ENCODE results near the gene ATF5. TPM values are rescaled to one million over a fixed set of nuclear protein-coding genes. Genes with fewer than 3 reads are reported as not detected.
A peak's percentile ranks its signal among the peaks of the same experiment; 100 is the strongest.
"Not testable (repeated sequence)": the region's sequence is repeated elsewhere in the genome, so short reads cannot be mapped to it uniquely, and the experiment has no call there.

ATF5 gene
- total RNA-seq, 1 experiment from 2014 or later: 19.2 TPM

DNA sequence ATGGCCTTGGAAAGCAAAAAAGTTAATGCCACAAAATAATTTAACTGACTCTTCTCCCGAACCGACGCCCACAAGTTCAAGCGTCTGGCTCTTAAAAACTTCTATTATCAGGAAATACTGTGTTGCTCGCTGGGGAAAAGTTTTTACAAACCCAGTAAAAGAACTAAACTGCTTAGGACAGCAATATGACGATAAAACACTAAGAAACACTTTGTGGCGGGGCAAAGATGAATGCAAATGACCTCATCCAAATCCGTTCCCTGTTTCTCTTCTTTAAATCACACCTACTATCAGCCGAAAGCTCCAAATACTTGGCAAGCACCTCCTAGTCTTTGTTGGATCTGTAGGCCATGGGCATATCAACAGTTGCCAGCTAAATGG, 27.1 kb downstream of the ATF5 start:
- ChIA-PET CTCF (no interaction called here), POLR2A (ENCODE audit: unreplicated experiment) (no interaction called here)
- Histone ChIP-seq H3K79me2 (ENCODE audit: low read depth) (no peaks in the 10 kb centered on the region), H3K9me3 (ENCODE audit: insufficient read depth, low read depth) (no peaks in the 10 kb centered on the region), H3K9me2 (ENCODE audit: insufficient read depth) (no peaks in the 10 kb centered on the region), H3K4me2 (no peak overlapping the region), H3F3A (ENCODE audit: insufficient read depth, low read depth) (peaks cover 16% of the 10 kb centered on the region), H3K27ac (no peak overlapping the region), H3K27me3 (ENCODE audit: insufficient read depth, low read depth) (peaks cover 10% of the 10 kb centered on the region), H4K20me1 (ENCODE audit: insufficient read depth) (no peaks in the 10 kb centered on the region), H3K36me3 (ENCODE audit: low read depth) (no peaks in the 10 kb centered on the region), H2AFZ (no peak overlapping the region), H3K4me1 (replicated peaks; ENCODE audit: insufficient read depth) (peaks cover 36% of the 10 kb centered on the region), H3K4me3 (no peak overlapping the region)
- BruUV-seq (replicated peaks): no TSS peak
- DNase-seq: no peak
- TF ChIP-seq EZH2 (IDR thresholded peaks at IDR 0.05; ENCODE audit: low read depth): no peak
- TF ChIP-seq, protein P1, sequence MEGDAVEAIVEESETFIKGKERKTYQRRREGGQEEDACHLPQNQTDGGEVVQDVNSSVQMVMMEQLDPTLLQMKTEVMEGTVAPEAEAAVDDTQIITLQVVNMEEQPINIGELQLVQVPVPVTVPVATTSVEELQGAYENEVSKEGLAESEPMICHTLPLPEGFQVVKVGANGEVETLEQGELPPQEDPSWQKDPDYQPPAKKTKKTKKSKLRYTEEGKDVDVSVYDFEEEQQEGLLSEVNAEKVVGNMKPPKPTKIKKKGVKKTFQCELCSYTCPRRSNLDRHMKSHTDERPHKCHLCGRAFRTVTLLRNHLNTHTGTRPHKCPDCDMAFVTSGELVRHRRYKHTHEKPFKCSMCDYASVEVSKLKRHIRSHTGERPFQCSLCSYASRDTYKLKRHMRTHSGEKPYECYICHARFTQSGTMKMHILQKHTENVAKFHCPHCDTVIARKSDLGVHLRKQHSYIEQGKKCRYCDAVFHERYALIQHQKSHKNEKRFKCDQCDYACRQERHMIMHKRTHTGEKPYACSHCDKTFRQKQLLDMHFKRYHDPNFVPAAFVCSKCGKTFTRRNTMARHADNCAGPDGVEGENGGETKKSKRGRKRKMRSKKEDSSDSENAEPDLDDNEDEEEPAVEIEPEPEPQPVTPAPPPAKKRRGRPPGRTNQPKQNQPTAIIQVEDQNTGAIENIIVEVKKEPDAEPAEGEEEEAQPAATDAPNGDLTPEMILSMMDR (conservative IDR thresholded peaks at IDR 0.05): no peak
- intact Hi-C loops (cut with micrococcal nuclease; ENCODE audit: unreplicated experiment): no loop called here

- Histone ChIP-seq H4K20me1 (ENCODE audit: insufficient read depth) (no peaks in the 10 kb centered on the region), H3K9me2 (ENCODE audit: insufficient read depth) (no peaks in the 10 kb centered on the region), H3K9me3 (ENCODE audit: insufficient read depth, low read depth) (no peaks in the 10 kb centered on the region), H3K27me3 (ENCODE audit: insufficient read depth, low read depth) (peaks cover 15% of the 10 kb centered on the region), H3K4me3 (no peak overlapping the region), H3K79me2 (ENCODE audit: low read depth) (no peaks in the 10 kb centered on the region), H3K4me1 (replicated peaks; ENCODE audit: insufficient read depth) (peaks cover 36% of the 10 kb centered on the region), H3K4me2 (peak overlapping the region; percentile 5; the same call in 1 of the 2 replicates), H3K27ac (no peak overlapping the region), H2AFZ (no peak overlapping the region), H3F3A (ENCODE audit: insufficient read depth, low read depth) (peaks cover 16% of the 10 kb centered on the region), H3K36me3 (ENCODE audit: low read depth) (no peaks in the 10 kb centered on the region)
- CTCF ChIA-PET: no interaction called here
- intact Hi-C loops (cut with micrococcal nuclease; ENCODE audit: unreplicated experiment): no loop called here
- POLR2A ChIA-PET (ENCODE audit: unreplicated experiment): interaction anchor here (0.6 kb wide), 1 partner anchor 21 kb away, joined by 16 read pairs; no protein-coding TSS in a partner anchor
- DNase-seq: peak in 1 of 2 experiments; percentile 65
- no TSS peak for BruUV-seq (replicated peaks)
- TF ChIP-seq, protein P1 (conservative IDR thresholded peaks at IDR 0.05): no peak
- no peak for TF ChIP-seq EZH2 (IDR thresholded peaks at IDR 0.05; ENCODE audit: low read depth)
Measured at GRCh38 chr19:49957262-49957915, 28.4 kb downstream of the ATF5 start.

DNA sequence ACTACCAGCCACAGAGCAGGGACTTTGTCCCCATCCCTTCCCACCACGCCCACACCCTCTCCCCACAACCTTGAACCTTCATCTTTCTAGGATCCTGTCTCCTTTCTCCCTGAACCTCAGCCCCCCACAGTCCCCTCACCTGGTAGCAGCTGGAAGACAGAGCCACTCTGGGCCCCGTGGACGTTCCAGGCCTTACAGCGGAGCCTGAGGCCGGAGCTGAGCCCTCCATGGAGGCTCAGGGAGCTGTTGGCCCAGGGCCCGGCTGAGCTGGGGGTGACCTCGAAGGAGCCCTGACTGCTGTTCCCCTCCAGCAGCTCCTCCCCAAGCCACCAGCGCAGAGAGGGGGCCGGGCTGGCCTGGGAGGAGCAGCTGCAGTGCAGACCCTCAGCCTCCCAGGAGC, 29.1 kb downstream of the ATF5 start:
- H3K27me3 ChIP-seq (ENCODE audit: insufficient read depth, low read depth): peaks cover 18% of the 10 kb centered on the region
- intact Hi-C loops (cut with micrococcal nuclease; ENCODE audit: unreplicated experiment): not testable (repeated sequence)

DNA sequence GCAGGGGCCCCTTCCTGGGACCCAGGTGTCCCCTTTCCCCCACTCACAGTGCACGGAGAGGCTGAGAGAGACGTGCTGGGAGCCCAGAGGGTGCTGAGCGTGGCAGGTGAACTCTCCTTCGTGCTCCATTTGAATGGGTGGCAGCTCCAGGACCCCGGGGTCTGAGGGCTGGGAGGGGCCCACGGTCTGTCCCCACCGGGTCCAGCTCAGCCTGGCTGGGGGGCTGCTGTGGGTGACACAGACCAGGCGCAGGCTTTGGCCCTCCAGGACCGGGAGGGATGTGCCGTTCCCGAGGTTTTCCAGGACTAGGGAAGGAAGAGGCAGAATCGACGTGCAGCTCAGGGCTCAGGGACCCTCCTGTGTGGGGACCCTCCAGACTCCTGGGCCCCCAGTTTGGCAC, 29.6 kb downstream of the ATF5 start:
- peaks cover 14% of the 10 kb centered on the region for H3F3A ChIP-seq (ENCODE audit: insufficient read depth, low read depth)
- H3K36me3 ChIP-seq (ENCODE audit: low read depth); H2AFZ ChIP-seq; intact Hi-C loops (cut with micrococcal nuclease; ENCODE audit: unreplicated experiment); H3K4me3 ChIP-seq; H3K9me3 ChIP-seq (ENCODE audit: insufficient read depth, low read depth); H3K79me2 ChIP-seq (ENCODE audit: low read depth); CTCF ChIA-PET; DNase-seq; POLR2A ChIA-PET (ENCODE audit: unreplicated experiment); H3K9me2 ChIP-seq (ENCODE audit: insufficient read depth); H3K4me2 ChIP-seq; H3K27ac ChIP-seq; H4K20me1 ChIP-seq (ENCODE audit: insufficient read depth); BruUV-seq (replicated peaks): not testable (repeated sequence)
- H3K4me1 ChIP-seq (replicated peaks; ENCODE audit: insufficient read depth): peaks cover 26% of the 10 kb centered on the region
- H3K27me3 ChIP-seq (ENCODE audit: insufficient read depth, low read depth): peaks cover 22% of the 10 kb centered on the region

More for the DNA sequence above, 29.1 kb downstream of the ATF5 start:
- H3K9me3 ChIP-seq (ENCODE audit: insufficient read depth, low read depth); BruUV-seq (replicated peaks); H3K79me2 ChIP-seq (ENCODE audit: low read depth); POLR2A ChIA-PET (ENCODE audit: unreplicated experiment); CTCF ChIA-PET; DNase-seq; H3K27ac ChIP-seq; H3K4me2 ChIP-seq; H3K36me3 ChIP-seq (ENCODE audit: low read depth); H2AFZ ChIP-seq; H3K4me3 ChIP-seq; H4K20me1 ChIP-seq (ENCODE audit: insufficient read depth); H3K9me2 ChIP-seq (ENCODE audit: insufficient read depth): not testable (repeated sequence)
- peaks cover 16% of the 10 kb centered on the region for H3F3A ChIP-seq (ENCODE audit: insufficient read depth, low read depth)
- peaks cover 31% of the 10 kb centered on the region for H3K4me1 ChIP-seq (replicated peaks; ENCODE audit: insufficient read depth)

DNA sequence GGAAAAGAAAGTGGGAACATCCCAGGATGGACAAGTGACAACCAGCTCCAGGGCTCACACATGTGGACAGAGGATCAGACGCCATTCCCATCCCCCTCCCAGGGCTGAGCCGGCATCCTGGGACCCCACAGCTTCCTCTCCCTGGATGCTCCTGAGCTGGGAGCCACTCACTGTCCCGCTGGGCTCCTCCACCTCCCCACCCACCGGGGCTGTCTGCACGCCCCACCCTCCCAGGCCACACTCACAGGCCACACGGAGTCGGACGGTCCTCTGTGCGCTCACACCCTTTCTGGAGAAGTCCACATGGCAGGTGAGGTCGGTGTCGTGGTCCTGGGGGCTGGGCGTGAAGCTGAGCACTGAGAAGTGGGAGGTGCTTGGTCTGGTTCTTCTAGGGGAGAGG, 30.9 kb downstream of the ATF5 start:
- H3K9me3 ChIP-seq (ENCODE audit: insufficient read depth, low read depth); H3K27ac ChIP-seq; intact Hi-C loops (cut with micrococcal nuclease; ENCODE audit: unreplicated experiment); POLR2A ChIA-PET (ENCODE audit: unreplicated experiment); H2AFZ ChIP-seq; H3K4me2 ChIP-seq; H3F3A ChIP-seq (ENCODE audit: insufficient read depth, low read depth); H3K36me3 ChIP-seq (ENCODE audit: low read depth); H3K9me2 ChIP-seq (ENCODE audit: insufficient read depth); H3K79me2 ChIP-seq (ENCODE audit: low read depth); CTCF ChIA-PET; DNase-seq; H4K20me1 ChIP-seq (ENCODE audit: insufficient read depth); H3K4me3 ChIP-seq; BruUV-seq (replicated peaks): not testable (repeated sequence)
- peaks cover 27% of the 10 kb centered on the region for H3K27me3 ChIP-seq (ENCODE audit: insufficient read depth, low read depth)
- H3K4me1 ChIP-seq (replicated peaks; ENCODE audit: insufficient read depth): peaks cover 13% of the 10 kb centered on the region

- H3K4me1 ChIP-seq (replicated peaks; ENCODE audit: insufficient read depth); H3F3A ChIP-seq (ENCODE audit: insufficient read depth, low read depth); DNase-seq; CTCF ChIA-PET; H3K9me3 ChIP-seq (ENCODE audit: insufficient read depth, low read depth); H2AFZ ChIP-seq; BruUV-seq (replicated peaks); H3K4me2 ChIP-seq; H3K27ac ChIP-seq; intact Hi-C loops (cut with micrococcal nuclease; ENCODE audit: unreplicated experiment); POLR2A ChIA-PET (ENCODE audit: unreplicated experiment); H3K79me2 ChIP-seq (ENCODE audit: low read depth); H3K4me3 ChIP-seq; H3K9me2 ChIP-seq (ENCODE audit: insufficient read depth); H3K36me3 ChIP-seq (ENCODE audit: low read depth); H4K20me1 ChIP-seq (ENCODE audit: insufficient read depth): not testable (repeated sequence)
- H3K27me3 ChIP-seq (ENCODE audit: insufficient read depth, low read depth): peaks cover 29% of the 10 kb centered on the region
Measured at GRCh38 chr19:49960980-49961379, 32.0 kb downstream of the ATF5 start, which contains the start of gene SIGLEC11. Gene SIGLEC11 (minus strand): TSS chr19:49961172. CDS start chr19:49961081, 91 bp downstream.
